MM.1S (cell line): ENCODE data around the gene RAB37.

ENCODE experiments used
- EZH2phosphoT487 ChIP-seq: fragments of 300-600 bp; sonication (generic); IDR thresholded peaks from 2 replicates; pipeline ENCODE4 v1.6.1; 2018; ENCODE audit warnings: antibody characterized with exemption, low read length
- TF ChIP-seq, protein P1 (sequence below): fragments of 300-600 bp; sonication (generic); IDR thresholded peaks from 2 replicates; pipeline ENCODE4 v1.5.1; 2016; ENCODE audit warnings: antibody characterized with exemption, low read length, mixed read lengths

GRCh38 chr17:74785096-74785980 lies 48.3 kb downstream of the RAB37 start:
- TF ChIP-seq, protein P1, sequence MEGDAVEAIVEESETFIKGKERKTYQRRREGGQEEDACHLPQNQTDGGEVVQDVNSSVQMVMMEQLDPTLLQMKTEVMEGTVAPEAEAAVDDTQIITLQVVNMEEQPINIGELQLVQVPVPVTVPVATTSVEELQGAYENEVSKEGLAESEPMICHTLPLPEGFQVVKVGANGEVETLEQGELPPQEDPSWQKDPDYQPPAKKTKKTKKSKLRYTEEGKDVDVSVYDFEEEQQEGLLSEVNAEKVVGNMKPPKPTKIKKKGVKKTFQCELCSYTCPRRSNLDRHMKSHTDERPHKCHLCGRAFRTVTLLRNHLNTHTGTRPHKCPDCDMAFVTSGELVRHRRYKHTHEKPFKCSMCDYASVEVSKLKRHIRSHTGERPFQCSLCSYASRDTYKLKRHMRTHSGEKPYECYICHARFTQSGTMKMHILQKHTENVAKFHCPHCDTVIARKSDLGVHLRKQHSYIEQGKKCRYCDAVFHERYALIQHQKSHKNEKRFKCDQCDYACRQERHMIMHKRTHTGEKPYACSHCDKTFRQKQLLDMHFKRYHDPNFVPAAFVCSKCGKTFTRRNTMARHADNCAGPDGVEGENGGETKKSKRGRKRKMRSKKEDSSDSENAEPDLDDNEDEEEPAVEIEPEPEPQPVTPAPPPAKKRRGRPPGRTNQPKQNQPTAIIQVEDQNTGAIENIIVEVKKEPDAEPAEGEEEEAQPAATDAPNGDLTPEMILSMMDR = no peak
- TF ChIP-seq EZH2phosphoT487 = no peak
